NCI-H526 (cell line): Measurements from ENCODE around the gene HOTAIR.

ENCODE experiments used
- DNase-seq, 2 experiments: peaks; one replicate each; lab custom pipeline; 2025; lab: John Stamatoyannopoulos, UW

HOTAIR gene

GRCh38 chr12:53961025-53961761, 13.6 kb downstream of the HOTAIR start:
- no peak for DNase-seq

- no peak for DNase-seq
These were observed 14.3 kb downstream of the HOTAIR start for GRCh38 chr12:53960187-53961024.

DNA sequence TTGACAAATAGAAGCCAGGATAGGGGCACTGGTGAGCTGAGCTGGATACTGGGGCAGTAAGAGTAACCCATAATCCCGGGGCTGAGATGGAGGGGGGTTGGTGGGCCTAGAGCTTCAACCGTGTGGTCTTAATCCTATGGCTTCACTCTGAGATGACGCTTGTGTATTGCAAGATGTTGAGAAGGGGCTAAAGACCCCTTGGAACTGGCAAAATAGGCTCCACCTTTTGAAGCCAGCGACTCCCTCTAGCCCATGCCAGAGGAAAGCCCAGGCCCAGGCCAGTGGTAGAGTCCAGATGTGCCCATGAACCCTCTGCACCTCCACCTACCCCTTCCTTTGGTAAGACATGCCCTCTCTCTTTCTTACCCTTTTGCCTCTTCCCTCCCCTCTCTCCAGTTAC, 15.4 kb downstream of the HOTAIR start:
- DNase-seq = no peak

DNA sequence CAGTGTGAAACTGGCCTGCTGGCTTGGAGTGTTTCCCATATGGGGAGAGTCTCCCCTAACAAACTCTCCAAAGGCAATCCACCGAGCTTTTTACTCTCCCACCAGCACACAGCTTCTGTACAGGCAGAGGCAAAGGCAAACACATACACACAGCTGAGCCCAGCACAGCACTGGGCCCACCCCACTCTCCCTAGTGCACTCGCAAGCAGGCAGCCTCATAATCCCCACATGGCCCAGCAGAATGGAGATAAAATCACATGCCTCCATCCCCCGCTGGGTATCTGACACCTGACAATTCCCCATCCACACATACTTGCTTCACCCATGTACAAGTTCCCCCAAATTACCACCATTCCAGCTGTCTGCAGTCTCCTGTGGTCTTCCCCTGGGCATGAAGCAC, 16.6 kb downstream of the HOTAIR start:
- no peak for DNase-seq

- no peak for DNase-seq
These were observed 17.7 kb downstream of the HOTAIR start for GRCh38 chr12:53956914-53957536.

DNA sequence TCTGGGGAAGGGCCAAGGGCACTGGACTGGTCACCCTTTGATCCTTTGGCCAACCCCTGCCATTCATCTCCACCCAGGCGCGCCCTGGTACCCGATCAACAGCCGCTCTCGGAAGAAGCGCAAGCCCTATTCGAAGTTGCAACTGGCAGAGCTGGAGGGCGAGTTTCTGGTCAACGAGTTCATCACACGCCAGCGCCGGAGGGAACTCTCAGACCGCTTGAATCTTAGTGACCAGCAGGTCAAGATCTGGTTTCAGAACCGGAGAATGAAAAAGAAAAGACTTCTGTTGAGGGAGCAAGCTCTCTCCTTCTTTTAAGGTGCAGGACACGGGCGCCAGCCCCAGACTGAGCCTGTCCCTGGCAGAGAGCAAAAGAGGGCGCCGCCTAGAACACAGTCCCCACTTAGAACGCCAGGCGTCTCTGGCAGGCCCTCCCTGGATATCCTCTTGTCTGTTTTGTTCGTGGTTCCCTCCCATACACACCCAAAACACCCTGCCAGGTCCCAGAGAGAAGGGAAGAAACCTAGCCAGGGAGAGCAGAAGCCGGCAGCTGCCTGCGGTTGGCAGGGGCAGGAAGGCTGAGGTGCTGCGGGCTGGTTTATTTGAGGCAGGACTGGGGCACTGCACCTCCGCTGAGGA, 18.4 kb downstream of the HOTAIR start:
- DNase-seq = no peak

DNA sequence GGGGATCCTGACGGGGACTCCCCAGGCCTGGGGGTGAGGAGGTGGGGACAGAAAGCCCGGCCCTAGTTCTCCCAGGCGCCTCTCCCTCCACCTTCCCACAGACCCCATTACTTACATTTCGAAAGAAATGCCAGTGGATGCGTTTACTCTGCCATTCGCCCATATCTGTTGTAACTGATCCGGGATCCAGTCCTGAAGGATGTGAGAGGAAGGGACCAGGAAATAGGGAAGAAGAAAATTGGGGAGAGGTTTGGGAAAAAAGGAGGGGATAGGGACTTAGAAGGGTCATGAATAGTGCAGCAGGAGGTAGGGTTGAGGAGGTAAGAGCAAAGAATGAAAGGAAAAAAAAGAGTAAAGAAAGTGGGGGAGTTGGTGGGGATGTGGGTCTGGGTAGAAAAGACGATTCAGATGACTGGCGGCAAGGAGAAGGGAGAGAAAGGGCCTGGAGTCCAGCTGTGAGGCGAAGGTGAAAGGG, 18.9 kb downstream of the HOTAIR start:
- DNase-seq = no peak

DNA sequence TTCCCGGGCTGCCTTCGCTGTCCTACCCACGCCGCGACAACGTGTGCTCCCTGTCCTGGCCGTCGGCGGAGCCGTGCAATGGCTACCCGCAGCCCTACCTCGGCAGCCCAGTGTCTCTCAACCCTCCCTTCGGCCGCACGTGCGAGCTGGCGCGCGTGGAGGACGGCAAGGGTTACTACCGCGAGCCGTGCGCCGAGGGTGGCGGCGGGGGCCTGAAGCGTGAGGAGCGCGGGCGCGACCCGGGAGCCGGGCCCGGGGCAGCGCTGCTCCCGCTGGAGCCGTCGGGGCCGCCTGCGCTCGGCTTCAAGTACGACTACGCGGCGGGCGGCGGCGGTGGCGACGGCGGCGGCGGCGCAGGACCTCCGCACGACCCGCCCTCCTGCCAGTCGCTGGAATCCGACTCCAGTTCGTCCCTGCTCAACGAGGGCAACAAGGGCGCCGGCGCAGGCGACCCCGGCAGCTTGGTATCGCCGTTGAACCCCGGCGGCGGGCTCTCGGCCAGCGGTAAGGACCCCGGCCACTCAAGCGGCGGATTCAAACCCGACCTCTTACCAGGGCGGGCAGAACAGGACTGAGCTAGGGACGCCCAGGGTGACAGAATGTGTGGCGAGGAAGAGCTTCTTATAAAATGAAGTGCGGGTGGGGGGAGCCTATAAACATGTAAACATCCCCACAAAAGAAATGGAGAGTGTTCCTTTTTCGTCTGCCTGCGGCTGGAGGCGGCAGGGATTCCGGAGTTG, 19.5 kb downstream of the HOTAIR start:
- no peak for DNase-seq

DNA sequence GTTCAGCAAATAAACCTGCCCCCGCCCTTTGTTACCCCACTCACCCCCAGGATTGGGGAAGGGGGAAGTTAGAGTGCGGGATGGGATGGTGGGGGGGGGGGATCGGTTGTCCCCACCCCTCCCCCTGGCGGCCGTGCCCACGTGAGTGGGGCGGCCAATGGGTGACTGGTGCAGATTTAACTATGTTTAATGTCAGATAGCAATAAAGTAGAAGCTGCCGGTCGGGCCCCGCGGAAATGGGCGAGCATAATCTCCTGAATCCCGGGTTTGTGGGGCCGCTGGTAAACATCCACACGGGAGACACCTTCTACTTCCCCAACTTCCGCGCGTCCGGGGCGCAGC, 20.1 kb downstream of the HOTAIR start, which contains the start of gene HOXC12:
Gene HOXC12, plus strand, starts transcription at position 210 of the 342 bp plus-strand sequence. Its CDS starts 27 bp downstream, at position 237.
- DNase-seq = no peak

GRCh38 chr12:53953831-53954693, 20.7 kb downstream of the HOTAIR start:
- no peak for DNase-seq

DNA sequence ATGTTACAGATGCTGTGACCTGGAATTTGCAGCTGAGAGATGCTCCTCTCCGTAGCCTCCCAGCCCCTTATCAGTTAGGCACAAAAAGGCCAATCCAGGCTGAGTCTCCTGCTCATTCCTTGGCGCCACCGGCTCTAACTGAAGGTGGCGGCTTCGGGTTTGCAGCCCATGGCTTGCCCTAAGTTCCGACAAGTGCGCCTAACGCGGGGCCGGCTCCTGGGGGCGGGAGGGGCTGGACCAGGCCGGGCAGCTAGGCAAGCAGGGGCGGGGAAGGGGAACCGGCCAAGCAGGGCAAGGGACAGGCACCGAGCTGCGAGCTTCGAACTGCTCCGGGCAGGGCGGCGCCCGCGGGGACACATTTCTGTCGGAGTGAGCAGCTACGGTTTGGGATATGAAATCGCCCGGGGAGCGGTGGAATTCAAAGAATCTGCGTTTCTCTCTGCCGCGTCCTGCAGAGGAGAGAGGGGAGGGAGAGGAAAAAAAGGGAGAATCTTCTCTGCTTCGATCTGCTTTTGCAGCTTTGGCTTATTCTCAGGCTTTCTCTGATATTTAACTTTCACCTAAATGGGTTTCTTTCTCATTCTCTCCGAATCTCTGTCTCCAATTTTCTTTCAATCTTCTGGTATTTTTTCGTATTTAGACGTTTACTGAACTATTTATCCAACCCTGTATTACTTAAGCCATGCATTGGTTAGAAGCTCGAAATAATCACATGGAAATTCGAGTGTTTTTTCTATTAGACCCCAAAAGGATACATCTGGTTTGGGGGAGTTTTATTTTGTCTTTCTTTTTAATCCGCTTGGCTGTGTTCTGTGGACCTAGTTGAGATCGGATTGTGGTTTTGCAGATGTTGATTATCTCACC, 21.7 kb downstream of the HOTAIR start:
- no peak for DNase-seq

DNA sequence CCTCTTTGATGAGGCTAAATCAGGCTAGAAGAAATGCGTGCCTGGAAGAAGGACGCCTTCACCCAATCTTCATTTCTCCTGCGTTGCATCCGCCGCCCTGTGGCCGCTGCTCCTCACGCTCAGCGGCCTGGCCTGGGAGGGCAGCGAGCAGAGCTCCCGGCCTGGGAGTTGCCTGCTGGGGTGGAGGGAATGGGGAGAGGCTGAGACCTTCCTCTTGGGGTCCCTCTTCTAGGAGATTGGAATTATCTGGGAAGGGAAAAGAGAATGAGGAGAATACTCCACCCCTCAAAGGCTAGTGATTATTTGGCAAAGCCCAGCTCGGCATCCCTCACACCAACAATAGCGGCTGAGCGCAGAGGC, 22.4 kb downstream of the HOTAIR start:
- DNase-seq = no peak

GRCh38 chr12:53951577-53952334, 23.0 kb downstream of the HOTAIR start:
- no peak for DNase-seq

DNA sequence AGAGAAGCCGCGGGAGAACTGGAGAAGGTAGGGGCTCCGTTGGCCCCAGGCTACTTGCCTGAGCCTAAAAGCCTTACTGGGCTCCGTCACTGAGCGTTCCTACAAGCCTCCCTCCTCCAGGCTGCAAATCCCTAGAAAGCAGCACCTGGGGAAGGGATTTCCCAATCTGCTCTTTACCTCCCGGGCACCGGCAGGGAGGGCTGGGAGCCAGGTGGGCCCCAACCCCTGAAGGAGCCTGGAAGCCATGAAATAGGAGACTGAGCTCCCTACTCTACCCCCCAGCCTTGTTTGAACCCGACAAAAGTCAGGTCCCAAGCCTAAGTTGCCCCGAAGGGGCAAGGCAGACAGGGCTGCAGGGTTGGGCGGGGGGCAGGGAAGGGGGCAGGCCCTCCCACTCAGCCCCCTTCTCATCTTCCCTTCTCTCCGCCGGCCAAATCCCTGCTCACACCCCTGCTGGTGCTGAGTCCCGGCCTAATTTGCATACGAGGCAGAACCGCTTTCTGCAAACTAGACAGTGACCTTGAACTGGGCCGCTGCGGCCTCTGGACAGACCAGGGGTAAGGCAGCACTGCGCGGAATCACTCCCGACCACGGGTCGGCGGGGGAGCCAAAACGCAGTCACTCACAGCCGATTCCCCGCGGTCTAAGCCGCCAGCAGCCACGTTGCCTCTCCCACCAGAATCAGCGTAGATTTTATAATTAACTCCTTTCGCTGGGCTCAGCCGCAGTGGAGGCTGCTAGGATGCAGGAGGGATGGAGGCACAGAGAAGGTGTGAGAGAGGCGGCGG, 23.8 kb downstream of the HOTAIR start:
- no peak for DNase-seq

DNA sequence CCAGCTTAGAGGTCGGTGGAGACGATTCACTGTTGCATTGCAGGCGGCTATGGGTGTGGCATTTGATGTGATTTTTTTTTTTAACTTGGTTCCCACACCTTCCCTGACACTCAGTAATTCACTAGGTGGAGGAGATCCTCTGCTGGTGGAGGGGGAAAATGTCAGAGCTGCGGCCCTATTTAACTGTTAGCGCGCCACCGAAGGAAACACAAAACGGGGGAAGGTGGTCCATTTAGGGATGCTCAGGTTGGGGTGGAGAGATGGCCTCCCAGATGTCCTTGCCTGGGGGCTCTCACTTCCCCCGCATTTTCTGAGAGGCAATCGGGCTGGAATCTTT, 24.3 kb downstream of the HOTAIR start:
- DNase-seq = no peak

DNA sequence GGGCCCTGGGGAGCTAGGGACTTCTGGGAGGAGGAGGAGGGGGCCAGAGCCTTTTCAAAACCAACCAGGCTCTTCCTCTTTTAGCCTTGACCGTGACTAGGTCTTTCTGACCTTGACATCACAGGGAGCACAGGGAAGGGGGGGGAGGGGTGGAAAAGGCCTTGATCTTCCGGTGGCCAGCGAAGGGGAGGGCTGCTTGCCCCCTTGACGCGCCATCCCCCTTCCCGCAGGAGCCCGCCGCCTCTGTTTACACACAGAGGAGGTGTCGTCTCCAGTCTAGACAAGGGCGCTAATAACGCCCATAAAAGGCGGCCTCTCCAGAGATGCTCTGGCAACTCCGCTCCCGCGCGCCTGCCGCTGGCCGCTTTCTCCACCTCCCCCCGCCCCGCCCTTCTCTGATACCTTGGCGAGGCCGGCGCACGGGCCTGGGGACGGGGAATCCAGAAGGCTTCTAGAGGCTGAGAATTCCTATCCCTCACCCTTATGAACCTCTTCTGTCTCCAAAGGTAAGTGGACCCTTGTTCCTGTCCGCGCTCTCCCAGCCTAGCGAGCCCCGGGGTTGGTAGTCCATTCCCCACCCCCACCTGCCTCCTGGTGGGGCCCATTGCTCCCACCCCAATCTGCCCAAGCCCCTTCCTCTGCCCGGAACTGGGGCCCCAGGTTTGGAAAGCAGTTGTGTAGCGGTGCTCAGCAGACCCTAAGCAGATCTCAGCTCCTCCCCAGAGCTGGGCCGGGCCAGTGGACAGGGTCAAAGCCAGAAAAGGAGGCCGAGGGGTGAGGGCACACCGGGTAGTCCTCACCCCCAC, 24.9 kb downstream of the HOTAIR start:
- DNase-seq = no peak
